Ramos (cell line): ENCODE results near the gene C1orf21.

ENCODE experiments used
- in situ Hi-C: fragments of 300-500 bp; cut with MboI; formaldehyde crosslinking; loops from one replicate; pipeline ENCODE4 v1.14.3; 2022; ENCODE audit warnings: low sequenced_read_pairs; ENCODE audit not compliant: unreplicated experiment

Gene C1orf21

GRCh38 chr1:184640505-184640904, 253.7 kb downstream of the C1orf21 start:
- in situ Hi-C loops = no loop called here

- in situ Hi-C loops = no loop called here
Observed at GRCh38 chr1:184641894-184642293, 255.1 kb downstream of the C1orf21 start.

- in situ Hi-C loops = no loop called here
Observed at GRCh38 chr1:184643661-184644060, 256.8 kb downstream of the C1orf21 start.

- in situ Hi-C loops = no loop called here
Observed at GRCh38 chr1:184644771-184645170, 257.9 kb downstream of the C1orf21 start.

- in situ Hi-C loops = no loop called here
Observed at GRCh38 chr1:184646178-184646701, 259.4 kb downstream of the C1orf21 start.

- in situ Hi-C loops = no loop called here
Observed at GRCh38 chr1:184646824-184647223, 260.0 kb downstream of the C1orf21 start.

- in situ Hi-C loops = no loop called here
Observed at GRCh38 chr1:184647471-184647870, 260.6 kb downstream of the C1orf21 start.

- in situ Hi-C loops = no loop called here
Observed at GRCh38 chr1:184648160-184648855, 261.5 kb downstream of the C1orf21 start.

- in situ Hi-C loops = no loop called here
Observed at GRCh38 chr1:184648856-184649201, 262.0 kb downstream of the C1orf21 start.

GRCh38 chr1:184649451-184649888, 262.6 kb downstream of the C1orf21 start:
- in situ Hi-C loops = no loop called here

- in situ Hi-C loops = no loop called here
Observed at GRCh38 chr1:184650177-184650866, 263.5 kb downstream of the C1orf21 start.

- in situ Hi-C loops = no loop called here
Observed at GRCh38 chr1:184655185-184655584, 268.4 kb downstream of the C1orf21 start.

- in situ Hi-C loops = no loop called here
Observed at GRCh38 chr1:184656221-184656620, 269.4 kb downstream of the C1orf21 start.

- in situ Hi-C loops = no loop called here
Observed at GRCh38 chr1:184658055-184658454, 271.2 kb downstream of the C1orf21 start.

GRCh38 chr1:184660462-184661191, 273.8 kb downstream of the C1orf21 start:
- in situ Hi-C loops = no loop called here

- in situ Hi-C loops = no loop called here
Observed at GRCh38 chr1:184661801-184662200, 275.0 kb downstream of the C1orf21 start.

- in situ Hi-C loops = no loop called here
Observed at GRCh38 chr1:184664042-184664660, 277.3 kb downstream of the C1orf21 start.

- in situ Hi-C loops = no loop called here
Observed at GRCh38 chr1:184664661-184665060, 277.8 kb downstream of the C1orf21 start.

GRCh38 chr1:184665360-184665759, 278.5 kb downstream of the C1orf21 start:
- in situ Hi-C loops = no loop called here

- in situ Hi-C loops = no loop called here
Observed at GRCh38 chr1:184669391-184669790, 282.6 kb downstream of the C1orf21 start.
